Stimulated activated CD8-positive, alpha-beta memory T cell treated with anti-CD3 and anti-CD28 coated beads, Interleukin-4, amount 100 ng/mL, for 1 hour (primary cell): ENCODE results near the gene SYT9.
"Not testable (repeated sequence)": the region's sequence is repeated elsewhere in the genome, so short reads cannot be mapped to it uniquely, and the experiment has no call there.

Experiments
- DNase-seq, 2 donors: peaks; one replicate each; pipeline ENCODE4 v3.0.0-alpha.2; 2020; ENCODE audit warnings: low read depth in 2 of 2, low spot score in 1 of 2

Gene SYT9

DNA sequence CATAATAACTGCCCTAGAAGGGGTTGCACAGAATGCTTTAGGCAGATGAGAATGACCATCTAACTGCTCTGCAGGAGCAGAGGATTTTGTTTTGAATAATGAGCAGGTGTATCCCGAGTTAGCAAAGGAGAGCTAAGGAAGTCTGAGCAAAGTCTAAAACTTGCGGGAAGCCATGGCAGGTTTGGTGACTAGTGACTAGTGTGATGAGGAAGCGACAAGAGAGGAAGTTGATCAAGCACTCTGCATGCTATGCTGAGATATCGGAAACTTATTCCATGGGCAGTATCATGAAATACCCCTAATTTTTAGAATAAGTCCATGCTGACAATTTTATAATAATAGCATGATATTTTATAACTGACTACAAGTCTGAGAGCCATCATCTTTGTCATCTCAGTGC, 246.5 kb downstream of the SYT9 start:
- DNase-seq: no peak

DNA sequence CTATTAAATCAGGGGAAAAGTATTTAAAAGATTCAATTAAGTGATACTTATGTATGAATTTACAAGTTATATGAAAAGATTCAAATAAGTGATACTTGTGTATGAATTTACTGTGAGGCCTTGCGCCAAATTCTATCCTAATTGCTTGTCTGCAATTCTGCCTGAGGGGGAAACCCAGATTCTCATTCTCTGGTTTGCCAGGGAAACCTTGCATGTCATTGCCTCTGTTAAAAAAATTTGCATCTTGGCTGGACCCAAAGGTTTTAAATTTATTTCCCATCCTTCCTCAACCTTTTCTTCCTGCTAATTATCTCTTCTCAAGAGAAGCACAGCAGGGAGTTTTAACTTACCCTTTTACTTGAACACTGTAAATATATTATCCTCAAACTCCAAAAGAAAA, 247.4 kb downstream of the SYT9 start:
- no peak for DNase-seq

DNA sequence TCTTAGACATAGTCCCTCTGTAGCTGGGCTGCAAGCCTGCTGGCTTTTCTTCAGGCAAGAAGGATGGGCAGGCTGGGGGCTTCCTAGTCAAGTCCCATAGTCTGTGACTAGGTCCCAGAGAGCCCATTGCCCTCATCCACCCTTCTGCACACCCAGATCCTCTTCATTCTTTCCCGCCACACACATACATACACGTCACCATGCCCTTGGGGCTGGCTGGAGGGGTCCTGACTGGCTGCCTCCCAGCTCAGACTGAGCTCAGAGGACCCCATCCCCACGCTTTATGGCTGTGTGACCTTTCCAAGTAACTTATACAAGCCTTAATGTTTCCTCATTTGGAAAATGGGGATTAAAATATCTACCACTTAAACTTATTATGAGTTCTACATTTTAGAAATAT, 248.5 kb downstream of the SYT9 start:
- no peak for DNase-seq

DNA sequence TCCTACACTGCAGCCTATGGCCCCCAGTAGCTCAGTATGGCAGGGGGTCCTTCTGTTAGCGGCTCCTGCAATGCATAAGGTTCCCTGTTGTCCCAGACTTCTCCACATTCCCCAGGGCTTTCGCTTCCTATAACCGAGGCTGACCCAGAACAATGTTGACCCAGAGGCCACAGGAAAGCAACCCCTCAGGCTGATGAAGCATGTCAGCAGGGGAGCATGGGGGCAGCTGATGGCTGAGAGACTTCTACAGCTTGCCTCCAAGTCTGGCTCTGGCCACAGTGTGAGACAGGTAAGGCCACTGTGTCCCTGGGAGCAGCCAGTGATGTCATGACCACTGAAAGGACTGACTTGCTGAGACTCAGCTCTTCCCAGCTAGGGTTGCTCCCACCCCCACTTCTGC, 249.5 kb downstream of the SYT9 start:
- DNase-seq: no peak

DNA sequence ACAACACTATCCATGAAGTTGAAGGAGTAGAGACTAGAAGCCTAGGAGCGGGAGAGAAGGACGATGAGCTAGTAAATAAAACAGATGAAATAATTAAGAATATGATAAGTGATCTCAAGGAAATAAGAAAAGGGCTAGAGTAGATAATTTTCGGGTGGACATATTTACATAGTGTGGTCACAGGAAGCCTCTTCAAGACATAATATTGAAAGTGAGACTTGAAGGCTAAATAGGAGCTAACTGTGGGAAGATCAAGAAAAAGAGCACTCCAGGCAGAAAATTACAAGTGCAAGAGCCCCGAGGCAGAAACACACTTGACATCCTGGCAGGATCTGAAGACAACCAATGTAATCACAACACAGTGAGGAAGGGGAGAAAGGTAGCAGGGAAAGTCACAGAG, 250.2 kb downstream of the SYT9 start:
- no peak for DNase-seq

DNA sequence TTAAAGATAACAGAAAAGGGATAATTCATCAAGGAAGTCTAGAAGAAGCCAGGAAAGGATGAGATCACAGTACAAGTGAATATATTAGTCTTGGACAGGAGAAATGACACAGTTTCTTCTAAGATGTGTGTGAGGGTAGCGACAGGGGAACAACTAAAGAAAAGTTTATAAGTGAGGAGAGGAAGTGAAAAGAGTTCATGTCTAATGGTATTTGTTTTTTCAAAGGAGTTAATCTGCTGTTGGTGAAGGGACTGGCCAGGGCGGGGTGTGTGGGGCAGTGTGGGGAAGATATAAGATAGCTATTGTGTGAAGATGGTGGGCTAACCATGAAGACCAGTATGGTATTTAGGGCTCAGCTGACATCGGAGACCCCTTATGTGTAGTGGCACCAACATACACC, 254.5 kb downstream of the SYT9 start:
- no peak for DNase-seq

DNA sequence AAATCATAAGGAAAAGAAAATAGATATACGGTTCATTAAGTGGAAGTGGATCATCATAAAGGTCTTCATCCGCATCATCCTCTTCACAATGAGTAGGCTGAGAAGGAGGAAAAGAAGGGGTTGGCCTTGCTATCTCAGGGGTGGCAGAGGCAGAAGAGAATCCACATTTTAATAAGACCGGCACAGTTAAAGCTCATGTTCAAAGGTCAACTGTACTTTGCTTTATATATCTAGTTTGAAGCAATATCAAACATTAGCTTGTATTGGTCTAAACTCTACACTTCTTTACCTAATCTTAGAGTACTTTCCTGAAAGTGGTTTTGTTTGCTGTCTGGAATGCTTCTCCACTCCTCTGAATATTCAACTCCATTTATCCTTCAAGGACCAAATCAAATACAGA, 256.4 kb downstream of the SYT9 start:
- DNase-seq: no peak

DNA sequence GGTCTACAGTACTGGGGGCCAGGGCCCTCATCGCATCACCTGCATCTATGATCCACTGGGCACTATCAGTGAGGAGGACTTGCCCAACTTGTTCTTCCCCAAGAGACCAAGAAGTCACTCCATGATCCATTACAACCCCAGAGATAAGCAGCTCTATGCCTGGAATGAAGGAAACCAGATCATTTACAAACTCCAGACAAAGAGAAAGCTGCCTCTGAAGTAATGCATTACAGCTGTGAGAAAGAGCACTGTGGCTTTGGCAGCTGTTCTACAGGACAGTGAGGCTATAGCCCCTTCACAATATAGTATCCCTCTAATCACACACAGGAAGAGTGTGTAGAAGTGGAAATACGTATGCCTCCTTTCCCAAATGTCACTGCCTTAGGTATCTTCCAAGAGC, 258.3 kb downstream of the SYT9 start:
- DNase-seq: no peak

DNA sequence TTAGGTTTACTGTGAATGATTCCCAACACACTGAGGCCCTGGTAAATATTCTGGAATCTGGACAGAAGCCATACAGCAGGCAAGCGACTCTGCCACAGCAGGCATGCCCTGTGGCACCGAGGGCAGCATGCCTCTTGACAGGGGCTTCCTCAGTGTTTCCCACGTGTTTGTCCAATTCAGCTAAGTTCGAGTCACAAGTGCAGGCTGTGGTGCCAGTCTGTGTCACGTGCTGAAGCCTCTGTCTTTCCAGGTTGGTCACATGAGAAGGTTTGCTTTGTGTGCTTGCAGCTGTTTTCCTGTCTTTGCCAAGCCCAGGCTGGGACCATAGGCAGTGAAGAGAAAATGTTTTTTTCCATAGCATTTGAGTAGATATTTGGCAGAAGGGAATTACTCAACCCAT, 259.7 kb downstream of the SYT9 start:
- DNase-seq: no peak

DNA sequence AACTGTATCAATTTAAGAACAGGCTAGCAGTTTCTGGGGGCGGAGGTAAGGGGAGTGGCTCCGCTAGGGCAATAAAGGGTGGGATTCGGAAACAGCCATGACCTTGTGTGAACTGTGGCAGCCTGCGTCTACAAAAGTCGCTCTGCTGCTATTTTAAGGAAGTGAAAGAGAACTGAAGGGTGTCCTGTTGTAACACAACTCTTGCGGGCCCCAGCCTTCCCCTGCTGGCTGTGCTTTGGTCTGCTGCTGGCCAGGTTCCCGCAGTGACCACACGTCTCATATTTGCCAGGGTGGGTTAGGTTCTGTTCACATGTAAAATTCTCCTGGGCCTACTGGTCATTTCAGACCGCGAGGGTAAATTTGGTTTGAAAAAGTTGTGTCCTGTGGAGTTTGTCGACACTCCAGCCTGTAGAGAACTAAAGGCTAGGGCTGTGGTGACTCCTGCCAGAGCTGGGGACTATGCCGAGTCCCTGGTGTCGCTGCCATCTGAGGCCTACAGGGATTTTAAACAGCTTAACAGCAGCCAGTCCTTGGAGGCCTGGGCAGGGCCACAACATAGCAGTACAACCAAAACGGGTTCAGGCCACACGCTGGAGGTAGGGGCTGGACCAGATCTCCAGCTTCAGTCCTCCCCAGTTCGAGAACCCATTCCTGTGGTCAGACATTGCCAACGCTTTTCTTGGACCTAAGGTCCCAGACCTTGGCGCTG, 261.0 kb downstream of the SYT9 start:
- DNase-seq: no peak

DNA sequence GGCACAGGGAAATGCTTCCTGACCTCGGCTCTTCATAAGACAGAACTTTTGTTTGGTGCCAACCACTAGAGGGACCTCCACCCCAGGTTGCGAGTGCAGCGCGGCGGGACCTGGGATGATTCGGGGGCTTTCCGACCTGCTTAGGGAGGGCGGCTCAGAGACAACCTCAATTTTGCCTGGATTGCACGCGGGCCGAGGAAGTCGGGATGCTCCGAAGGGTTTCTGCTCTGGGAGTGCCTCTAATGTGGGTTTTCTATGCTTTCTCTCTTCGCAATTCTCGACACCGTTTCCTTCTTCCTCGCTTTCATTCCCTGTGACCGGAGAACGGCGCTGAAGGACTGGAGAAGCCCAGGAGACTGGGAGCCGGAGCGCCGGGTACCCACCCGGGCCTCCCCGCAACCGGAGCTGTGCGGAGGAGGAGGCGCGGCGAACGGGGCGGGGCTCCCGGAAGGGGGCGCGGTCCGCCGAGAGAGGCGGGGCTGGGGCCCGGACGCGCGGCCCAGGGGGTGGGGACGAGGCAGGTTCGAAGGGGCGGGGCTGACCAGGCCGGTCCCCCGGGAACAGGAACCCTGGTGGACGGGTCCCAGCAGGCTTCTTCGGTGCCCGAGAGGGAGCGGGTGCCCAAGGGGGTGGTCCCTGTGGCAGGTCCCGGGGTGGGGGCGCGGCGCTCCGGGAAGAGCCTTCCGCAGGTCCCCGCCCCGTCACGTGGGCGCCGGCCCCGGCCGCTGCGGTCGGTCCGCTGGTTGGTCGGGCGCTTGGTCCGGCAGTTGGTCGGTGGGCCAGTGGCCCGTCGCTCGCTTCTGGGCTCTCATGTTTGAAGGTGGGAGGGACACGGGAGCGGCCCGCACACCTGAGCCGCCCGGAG, 261.8 kb downstream of the SYT9 start, which contains the start of gene PPFIBP2:
TSS of gene PPFIBP2 (plus strand) at position 766 of the 865 bp plus-strand sequence. CDS start 35,477 bp downstream, outside the sequence.
- DNase-seq: peak; percentile 62 to 69

DNA sequence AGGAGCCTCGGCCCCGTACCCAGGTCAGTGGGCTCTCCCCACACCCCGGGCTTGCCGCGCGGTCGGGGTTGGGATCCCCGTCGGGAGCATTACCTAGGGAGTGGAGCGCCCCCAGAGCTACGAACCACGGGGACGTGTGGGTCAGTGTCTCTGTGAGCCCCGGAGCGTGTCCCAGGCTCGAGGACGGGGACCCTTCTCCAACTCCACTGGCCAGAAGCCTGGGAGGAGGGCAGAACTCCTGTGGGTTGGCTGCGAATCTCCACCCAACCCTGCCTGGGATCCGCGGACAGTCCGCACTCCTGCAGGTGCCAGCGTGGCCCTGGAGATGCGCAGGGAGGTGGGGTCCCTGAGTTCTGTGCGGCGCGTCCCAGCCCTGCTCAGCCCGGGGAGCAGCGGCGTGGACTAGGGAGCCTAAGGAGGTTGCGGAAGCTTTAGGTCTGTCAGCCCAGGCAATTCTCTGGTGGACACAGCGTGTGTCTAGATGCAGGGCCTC, 262.4 kb downstream of the SYT9 start:
- no peak for DNase-seq

DNA sequence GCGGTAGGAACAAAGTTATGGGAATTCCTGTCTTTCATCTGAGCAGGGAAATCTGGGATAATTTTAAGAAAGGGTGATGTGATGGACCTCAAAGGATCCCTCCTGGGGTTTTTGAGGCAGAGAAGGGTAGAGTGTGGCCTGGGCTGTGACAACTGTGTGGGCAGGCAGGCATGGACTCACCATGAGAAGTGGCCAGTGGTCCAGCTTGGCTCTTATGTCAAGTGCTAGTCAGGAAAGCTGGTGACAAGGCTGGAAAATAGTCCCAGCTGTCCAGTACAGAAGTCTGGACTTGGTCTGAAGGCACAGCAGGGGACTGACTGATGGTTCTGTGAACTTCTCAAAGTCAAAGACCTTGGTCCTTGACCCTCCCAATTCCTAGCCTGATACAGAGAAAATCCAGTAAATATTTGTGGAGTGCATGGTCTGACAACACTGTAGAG, 263.8 kb downstream of the SYT9 start:
- no peak for DNase-seq

DNA sequence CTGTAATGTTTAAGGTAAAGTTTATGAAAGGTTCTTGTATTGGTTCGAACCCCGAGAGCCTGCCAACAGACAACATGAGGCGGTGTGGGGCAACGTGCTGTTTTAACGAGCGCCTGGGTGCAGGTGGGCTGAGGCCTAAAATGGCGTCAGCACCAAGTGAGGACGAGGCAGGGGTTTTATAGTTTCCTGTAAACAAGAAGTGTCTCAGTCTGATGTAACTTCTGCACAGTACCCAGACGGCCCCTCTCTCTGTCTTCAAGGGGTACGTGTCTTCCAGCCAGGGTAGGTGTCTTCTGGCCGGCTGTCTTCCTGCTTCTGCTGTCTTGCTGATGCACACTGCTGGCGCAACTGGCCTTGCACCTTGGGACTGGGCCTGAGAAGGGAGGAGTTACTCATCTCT, 264.8 kb downstream of the SYT9 start:
- no peak for DNase-seq

DNA sequence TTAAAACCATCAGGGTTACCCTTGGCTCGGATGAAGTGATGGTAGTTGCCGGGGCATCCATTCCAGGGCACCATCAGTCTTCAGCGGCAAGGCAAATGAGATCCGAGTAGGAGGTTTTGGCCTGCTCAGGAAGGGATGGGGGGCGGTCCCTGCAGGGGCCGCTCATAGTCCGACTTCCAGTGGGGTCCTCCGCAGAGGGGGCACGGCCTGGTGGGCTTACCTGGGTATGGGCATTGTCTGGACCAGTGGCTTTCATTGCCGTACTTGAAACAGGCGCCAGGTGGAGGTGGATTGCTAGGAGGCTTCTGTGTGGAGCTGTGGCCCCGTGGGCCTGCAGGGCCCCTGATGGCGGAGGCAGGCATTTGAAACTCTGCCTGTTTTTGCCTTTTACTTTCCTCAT, 266.0 kb downstream of the SYT9 start:
- DNase-seq: not testable (repeated sequence)
